Stimulated activated CD8-positive, alpha-beta memory T cell treated with anti-CD3 and anti-CD28 coated beads, Interleukin-4, amount 100 ng/mL, for 48 hours (primary cell): Measurements from ENCODE around the gene ADAMTS12.

Source experiments
- DNase-seq: peaks from one replicate; pipeline ENCODE4 v3.0.0-alpha.2; 2020

ADAMTS12 gene

DNA sequence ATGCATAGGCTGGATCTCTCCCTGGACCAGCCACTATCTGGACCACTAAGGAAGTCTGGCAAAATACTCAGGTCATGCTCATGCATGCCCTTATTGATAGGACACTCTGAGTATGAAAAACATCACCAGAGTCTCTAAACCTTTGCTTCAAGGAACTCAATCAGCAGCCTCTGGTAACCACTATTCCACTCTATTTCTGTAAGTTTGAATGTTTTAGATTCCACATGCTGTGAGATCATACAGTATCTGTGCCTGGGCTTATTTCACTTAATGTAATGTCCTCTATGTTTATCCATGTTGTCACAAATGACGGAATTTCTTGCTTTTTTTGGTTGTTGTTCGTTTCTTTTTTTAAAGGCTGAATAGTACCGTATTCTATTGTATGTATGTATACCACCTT is 382.8 kb downstream of the ADAMTS12 start:
- DNase-seq, result no peak

DNA sequence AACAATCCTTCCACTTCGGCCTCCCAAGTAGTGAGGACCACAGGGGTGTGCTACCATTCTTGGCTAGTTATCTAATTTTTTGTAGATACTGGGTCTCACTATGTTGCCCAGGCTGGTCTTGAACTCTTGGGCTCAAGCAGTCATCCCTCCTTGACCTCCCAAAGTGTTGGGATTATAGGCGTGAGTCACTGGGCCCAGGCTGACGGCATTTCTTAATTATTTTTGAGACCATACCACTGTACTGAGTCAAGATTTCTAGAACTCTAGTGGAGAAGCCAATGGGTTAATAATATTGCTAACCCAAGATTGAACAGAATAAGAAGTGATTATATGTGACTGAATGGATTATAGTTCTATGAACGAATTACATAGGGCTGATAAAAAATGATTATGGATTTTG is 384.4 kb downstream of the ADAMTS12 start:
- no peak for DNase-seq

- no peak for DNase-seq
Observed at GRCh38 chr5:33504570-33504969, 387.2 kb downstream of the ADAMTS12 start.

DNA sequence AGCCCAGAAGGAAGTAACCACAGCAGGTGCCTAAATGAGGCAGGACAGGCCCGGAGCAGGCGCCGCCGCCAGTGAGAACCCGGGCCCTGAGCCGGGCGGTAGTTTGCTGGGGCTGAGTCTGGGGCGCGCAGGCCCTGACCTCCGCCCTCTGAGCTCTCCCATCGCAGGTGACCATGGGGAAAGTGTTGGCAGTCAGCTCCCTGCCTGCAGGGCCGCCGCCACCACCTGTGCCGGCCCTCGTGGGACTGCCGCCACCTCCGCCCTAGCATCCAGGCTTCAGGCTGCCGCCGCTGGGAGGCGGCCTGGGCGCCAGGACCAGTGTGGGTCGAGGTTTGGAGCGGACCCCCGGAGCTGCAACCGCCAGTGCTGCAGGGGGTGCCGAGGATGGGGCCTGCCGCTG is 389.9 kb downstream of the ADAMTS12 start:
- DNase-seq, result no peak

DNA sequence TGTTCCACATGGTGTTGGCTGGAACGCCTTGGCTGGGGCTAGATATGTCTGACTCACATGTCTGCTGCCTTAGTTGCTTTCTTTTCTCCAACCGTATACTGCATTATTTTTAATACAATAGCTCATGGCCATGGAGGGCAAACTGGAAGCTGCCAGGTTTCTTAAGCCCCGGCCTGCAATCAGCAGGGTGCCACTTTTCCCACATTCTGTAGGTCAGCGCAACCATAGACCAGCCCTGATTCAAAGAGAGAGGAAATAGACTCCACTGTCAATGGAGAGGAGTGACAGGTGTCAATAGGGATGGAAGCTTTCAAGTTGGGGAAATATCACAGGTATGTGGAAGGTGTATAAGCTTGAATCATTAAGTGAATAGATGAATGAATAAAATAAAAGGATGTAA is 390.5 kb downstream of the ADAMTS12 start:
- DNase-seq, result no peak

GRCh38 chr5:33494466-33494865 is 397.3 kb downstream of the ADAMTS12 start:
- DNase-seq, result no peak

DNA sequence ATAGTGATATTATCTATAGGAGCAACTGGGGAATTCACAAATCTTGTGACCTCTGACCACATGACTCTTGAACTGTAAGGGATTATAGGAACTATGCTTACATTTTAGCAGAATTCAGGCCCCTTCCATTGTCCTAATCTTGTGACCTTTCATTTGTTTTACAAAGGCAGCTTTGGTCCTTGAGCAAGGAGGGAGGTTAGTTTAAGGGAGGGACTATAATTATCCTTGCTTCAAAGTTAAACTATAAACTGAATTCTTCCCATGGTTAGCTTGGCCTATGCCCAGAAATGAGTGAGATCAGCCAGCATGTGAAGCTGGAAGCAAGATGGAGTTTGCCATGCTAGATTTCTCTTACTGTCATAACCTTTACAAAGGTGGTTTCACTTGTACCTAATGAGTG is 399.8 kb downstream of the ADAMTS12 start:
- no peak for DNase-seq

GRCh38 chr5:33490071-33490665 is 401.6 kb downstream of the ADAMTS12 start:
- DNase-seq, result no peak

DNA sequence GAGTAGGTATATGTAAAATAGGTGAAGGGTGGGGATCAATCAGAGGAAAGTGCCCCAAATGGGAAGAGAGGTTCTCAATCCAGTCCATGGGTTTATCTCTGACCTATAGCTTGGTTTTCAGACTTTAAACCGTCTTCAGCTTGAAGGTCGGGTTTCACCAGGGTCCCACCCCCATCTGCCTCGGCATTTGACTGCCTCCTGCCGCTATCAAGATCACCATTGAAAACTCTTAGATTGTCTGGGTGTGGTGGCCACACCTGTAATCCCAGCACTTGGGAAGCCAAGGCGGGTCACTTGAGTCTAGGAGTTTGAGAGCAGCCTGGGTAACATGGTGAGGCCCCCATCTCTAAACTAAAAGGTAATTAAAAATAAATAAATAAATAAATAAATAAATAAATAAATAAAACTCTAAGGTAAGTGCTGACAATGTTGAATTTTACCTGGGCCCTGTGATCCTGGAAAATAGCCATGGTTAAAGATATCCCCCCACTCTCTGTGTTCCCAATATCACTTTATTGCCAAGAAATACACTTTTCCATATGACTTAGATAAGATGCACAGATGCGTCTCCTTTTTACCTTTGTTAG is 402.2 kb downstream of the ADAMTS12 start:
- DNase-seq, result no peak

GRCh38 chr5:33488558-33489355 is 403.0 kb downstream of the ADAMTS12 start:
- no peak for DNase-seq

- no peak for DNase-seq
Observed at GRCh38 chr5:33487236-33487635, 404.6 kb downstream of the ADAMTS12 start.

GRCh38 chr5:33482335-33482734 is 409.5 kb downstream of the ADAMTS12 start:
- DNase-seq, result no peak

DNA sequence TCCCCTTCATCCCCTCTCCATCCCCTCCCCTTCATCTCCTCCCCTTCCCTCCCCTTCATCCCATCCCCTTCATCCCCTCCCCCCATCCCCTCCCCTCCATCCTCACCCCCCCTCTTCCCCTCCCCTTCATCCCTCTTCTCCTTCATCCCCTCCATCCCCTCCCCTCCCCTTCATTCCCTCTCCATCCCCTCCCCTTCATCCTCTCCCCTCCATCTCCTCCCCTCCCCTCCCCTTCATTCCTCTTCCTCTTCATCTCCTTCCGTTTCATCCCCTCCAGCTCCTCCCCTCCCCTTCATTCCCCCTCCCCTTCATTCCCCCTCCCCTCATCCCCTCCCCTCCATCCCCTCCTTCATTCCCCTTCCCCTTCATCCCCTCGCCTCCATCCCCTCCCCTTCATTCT is 410.9 kb downstream of the ADAMTS12 start:
- DNase-seq, result no peak

DNA sequence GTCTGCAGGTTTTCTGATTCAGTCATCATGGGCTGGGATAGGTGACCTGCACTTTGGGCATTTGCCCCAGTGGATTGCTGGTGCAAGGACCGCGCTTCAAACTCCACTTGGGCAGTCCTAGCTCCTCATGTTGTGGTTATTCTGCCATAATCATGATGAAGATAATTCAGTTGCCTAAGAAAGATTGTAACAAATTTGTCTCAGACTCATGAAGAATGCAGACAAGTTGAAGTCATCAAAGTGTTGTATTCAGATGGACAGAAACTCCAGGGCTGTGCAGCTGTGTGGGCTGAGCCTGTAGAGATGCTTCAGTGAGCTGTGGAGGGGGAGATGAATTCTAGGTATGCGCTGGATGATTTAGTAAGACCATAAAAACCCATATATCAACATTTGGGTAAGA is 412.5 kb downstream of the ADAMTS12 start:
- no peak for DNase-seq

- DNase-seq, result no peak
Observed at GRCh38 chr5:33477816-33478215, 414.0 kb downstream of the ADAMTS12 start.

DNA sequence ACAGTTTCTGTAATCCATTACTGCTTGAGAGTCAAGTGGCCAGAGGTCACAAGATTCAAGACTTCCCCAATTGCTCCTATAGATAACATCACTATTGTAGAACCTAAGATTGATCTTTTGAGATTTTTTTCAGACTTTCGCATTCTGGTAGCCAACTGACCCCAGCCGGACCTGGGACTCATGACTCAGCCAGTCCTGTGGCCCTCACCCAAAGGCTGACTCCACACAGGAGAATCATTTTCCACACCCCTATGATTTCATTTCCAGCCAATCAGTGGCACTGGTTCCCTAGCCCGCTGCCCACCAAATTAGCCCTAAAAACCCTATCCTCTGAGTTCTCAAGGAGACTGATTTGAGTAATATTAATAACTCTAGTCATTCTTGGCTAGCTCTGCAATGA is 414.8 kb downstream of the ADAMTS12 start:
- no peak for DNase-seq

DNA sequence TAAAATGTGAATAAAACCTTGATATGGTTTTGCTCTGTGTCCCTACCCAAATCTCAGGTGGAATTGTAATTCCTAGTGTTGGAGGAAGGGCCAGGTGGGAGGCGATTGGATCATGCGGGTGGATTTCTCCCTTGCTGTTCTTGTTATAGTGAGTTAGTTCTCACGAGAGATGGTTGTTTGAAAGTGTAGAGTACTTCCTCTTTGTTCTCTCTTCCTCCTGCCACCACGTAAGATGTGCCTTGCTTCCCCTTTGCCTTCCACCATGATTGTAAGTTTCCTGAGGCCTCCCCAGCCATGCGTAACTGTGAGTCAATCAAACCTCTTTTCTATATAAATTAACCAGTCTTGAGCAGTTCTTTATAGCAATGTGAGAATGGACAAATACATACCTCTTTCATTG is 416.1 kb downstream of the ADAMTS12 start:
- no peak for DNase-seq

DNA sequence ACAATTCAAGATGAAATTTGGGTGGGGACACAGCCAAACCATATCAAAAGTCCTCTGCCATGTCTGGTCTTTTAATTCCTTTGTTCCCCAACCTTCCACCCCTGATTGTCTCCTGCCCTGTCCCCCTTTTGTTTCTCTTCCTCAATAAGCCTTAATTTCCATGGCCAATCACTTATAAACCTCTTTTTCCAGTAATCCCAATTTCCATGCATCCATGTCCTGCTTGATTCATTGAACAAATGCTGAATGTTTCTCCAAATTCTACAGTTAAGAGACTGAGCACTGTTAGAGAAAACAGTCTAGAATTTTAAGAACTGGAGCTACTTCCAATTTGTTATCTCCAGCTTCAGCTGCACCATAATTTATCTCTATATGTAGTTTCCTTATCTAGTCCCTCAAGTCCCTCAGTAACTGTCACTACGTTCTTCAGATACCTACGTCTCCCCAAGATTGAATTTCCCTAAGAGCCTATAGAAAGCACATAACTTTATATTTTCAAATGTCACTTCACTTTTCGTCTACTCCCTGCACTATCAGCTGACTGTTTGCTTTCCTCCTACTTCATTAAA is 416.8 kb downstream of the ADAMTS12 start:
- no peak for DNase-seq

GRCh38 chr5:33474004-33474403 is 417.8 kb downstream of the ADAMTS12 start:
- no peak for DNase-seq
